GM21390 (cell line): ENCODE data around the gene FAM168B.

Experiments
- ATAC-seq: cut with Tn5 transposase; IDR thresholded peaks from one replicate; pipeline ENCODE4 v1.9.1; 2021; ENCODE audit not compliant: unreplicated experiment

FAM168B gene

DNA sequence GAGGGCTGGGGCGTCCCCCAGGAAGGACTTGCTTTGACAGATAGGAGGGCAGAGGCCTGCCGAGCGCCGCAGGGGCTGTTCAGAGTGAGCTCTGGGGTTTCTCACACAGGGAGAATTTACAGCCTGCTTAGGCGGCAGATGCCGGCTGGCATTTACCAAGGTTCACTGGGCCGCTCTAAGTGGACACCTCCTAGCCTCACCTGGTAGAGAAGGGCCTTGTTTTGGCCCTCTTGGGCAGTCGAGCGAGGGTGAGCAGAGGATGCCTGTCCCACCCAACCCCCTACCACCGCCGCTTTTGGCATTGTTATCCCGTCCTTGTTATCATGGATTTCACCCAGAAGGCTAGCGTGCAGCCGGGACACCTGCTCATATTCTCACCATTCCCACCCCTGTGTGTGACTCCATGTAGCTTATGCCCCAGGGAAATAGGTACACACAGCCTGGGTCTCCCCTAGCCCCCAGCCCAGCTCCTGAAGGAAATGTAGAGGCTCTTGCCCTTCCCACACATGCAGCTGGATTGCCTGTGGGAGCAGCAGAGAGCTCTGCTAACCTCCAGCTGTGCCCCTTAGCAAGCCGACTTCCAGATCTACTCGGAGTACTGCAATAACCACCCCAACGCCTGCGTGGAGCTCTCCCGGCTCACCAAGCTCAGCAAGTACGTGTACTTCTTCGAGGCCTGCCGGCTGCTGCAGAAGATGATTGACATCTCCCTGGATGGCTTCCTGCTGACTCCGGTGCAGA lies 52.4 kb downstream of the FAM168B start:
- ATAC-seq, result no peak

DNA sequence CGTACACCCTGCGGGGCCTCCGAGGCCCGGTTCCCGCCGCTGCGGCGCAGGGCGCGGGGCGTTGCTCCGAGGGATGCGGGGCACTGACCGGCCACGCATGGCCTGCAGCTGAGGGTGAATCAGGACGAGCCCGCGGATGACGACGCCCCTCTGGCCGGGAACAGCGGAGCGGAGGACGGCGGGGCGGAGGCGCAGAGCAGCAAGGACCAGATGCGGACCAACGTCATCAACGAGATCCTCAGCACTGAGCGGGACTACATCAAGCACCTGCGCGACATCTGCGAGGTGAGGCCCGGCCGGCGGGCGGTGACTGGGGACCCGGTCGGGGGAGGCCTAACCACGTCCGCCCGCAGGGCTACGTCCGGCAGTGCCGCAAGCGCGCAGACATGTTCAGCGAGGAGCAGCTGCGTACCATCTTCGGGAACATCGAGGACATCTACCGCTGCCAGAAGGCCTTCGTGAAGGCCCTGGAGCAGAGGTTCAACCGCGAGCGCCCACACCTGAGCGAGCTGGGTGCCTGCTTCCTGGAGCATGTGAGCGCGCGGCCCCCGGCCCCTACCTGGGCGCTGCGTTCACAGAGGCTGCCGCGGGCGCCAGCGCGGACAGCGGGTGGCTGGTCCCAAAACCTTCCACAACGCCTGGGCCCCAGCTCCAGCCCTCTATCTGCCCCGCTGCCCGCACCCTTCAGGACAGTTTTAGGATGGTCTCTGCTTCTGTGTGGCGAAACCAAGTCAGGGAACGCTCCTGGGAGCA lies 53.2 kb downstream of the FAM168B start:
- no peak for ATAC-seq

DNA sequence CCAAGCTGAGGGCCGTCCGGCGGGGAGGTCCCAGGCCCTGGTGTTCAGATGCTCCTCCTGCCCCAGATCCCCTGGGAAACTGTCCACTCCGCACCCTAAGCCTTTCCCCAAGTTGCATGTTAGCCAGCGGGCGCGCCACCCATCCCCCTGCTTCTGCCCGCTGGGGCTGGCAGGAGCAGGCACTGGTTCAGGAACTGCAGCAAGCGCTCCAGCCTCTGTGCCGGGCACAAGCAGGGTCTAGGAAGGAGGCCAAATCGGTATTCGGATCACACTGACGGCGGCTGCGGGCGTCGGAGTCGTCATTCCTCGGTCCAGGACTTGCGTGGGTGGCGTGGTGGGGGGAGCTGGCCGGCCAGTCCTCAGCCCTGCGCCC lies 53.7 kb downstream of the FAM168B start:
- no peak for ATAC-seq

DNA sequence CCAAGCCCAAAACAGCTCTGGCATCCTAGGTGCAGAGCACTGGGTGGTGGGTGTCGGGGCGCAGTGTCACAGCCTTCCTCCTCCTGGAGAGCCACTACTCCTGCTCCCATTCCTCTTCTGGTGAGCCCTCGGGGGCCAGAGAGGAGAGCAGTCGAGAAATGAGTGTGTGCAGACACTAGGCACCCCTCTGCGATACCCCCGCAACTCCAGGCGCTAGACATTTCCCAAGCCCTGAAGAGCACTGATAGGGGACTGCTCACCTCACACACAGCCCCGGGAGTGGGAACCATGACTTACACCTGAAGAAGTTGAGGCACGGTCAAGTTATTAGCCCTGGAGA lies 54.2 kb downstream of the FAM168B start:
- no peak for ATAC-seq

DNA sequence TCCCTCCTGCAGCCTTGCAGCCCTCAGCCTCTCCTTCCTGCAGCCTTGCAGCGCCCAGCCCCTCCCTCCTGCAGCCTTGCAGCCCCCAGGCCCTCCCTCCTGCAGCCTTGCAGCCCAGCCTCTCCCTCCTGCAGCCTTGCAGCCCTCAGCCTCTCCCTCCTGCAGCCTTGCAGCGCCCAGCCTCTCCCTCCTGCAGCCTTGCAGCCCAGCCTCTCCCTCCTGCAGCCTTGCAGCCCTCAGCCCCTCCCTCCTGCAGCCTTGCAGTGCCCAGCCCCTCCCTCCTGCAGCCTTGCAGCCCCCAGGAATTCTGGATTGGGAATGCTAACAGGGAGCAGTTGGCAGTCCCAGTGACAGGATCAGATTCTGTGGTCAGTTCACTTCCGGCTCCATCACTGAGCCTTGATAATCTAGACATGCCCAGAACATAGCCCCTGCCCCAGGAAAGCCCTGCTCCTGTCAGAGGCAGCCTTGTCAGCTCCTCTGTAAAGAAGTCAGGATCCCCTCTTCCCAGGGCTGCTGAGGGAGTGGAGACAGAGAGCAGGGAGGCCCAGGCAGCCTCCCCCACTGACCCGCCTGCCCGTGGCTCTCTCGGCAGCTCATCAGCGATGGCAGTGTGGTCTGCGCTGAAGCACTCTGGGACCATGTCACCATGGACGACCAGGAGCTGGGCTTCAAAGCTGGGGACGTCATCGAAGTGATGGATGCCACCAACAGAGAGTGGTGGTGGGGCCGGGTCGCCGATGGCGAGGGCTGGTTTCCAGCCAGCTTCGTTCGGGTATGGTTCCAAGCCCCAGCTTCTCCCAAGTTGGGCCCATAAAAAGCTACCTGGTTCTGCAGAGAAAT lies 54.8 kb downstream of the FAM168B start:
- ATAC-seq, result no peak

DNA sequence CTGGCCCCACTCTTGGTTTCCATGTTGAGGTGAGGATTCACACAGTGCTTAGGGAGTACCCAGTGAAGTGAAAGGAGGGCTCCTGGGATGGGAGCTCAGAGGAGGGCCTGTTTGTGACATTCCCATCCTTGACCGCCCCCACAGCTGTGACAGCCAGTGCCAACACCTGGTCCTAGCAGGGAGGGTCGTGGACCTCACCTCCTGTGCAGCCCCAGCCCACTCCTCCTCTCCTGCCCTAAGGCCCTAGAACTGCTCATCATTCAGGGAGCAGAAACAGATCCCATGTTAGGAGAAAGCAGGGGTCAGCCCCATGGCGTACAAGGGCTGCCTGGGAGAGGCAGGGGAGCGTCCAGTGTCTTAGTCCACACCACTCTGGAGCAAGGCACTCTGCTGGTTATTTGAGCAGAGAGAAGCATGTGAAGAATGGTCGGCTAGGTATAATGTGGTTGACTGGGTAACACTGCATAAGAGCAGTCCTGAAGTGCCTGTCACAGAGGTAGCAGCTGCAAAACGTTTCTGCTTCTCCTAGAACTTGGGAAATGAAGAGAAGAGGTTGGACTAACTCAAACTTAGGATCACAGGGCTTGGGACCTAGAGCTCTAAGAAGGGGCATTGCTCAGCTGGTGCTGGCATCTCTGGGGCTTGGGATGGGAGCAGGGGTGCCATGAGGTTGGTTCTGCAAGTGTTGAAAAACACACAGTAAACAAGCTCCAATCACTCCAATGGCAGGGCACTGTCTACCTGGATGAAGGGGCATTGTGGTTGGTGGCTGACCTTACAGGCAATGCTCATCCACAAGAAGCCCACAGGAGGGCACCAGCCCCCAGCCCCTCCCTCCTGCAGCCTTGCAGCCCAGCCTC lies 55.6 kb downstream of the FAM168B start:
- ATAC-seq, result no peak

DNA sequence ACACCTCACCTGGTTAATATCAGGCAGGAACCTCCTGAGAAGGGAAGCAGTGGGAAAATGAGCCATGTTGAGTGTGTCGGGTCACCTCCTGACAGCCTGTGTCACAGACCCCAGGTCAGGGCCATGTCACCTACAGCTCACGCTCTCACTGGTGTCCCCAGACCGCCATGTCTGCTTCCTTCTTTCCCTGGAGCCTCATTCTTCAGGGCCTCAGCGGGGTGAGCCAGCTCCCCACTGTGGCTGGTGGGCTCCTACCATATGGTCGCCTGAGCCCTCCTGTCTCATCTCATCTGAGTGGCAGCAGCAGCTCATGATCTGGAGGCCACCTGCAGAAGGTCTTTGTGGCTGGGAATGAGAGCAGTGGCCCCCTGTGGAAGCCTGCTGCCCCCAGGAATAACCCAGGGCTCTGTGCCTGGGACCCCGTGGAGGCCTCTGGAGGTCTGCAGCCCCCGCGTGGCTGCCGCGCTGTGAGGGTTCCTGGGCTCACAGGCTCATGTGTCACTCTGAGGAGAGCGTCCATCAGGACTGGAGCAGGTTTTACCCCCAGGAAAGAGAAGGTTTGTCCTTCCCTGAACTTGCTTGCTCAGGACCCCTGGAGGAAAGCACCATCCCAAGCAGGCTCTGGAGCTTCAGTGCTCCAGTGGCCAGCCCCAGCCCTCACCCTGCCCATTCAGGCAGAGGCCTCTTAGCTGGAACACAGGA lies 56.4 kb downstream of the FAM168B start:
- ATAC-seq, result no peak

DNA sequence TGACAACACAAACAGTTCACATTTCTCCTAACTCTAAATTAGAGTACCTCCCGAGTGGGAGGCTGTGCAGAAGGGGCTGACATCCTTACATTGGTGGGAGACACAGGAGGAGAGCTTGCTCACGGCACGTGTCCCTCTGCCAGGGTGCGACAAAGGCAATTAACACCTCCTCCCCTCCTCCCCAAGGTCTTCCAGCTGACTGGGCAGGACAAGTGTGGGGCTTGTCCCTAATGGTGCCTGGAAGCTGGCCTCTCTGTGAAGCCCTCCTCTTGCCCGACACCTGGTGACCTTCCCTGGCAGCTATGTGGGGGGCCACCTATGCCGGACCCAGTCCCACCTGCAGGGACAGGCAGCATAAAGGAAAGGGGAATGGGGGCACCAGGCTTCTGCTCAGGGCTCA lies 57.0 kb downstream of the FAM168B start:
- ATAC-seq, result no peak

DNA sequence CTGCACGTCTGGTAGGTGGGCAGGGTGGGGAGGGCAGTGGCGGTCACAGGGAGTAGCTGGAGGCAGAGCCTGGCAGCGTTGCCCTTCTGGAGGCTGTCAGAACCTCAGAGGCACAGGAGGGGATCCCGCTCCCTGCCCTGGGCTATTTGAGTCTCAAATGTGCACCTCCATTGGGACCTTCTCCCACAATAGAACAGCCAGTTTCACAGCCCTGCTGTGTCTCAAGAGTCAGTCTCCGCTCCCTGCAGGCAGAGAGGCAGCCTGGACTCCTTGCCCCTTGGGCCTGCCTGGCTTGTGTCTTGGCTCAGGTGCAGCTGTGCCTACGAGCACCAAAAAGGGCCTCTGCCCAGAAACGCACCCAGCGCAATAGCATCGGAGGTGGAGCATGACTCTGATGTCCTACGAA lies 57.4 kb downstream of the FAM168B start:
- no peak for ATAC-seq

DNA sequence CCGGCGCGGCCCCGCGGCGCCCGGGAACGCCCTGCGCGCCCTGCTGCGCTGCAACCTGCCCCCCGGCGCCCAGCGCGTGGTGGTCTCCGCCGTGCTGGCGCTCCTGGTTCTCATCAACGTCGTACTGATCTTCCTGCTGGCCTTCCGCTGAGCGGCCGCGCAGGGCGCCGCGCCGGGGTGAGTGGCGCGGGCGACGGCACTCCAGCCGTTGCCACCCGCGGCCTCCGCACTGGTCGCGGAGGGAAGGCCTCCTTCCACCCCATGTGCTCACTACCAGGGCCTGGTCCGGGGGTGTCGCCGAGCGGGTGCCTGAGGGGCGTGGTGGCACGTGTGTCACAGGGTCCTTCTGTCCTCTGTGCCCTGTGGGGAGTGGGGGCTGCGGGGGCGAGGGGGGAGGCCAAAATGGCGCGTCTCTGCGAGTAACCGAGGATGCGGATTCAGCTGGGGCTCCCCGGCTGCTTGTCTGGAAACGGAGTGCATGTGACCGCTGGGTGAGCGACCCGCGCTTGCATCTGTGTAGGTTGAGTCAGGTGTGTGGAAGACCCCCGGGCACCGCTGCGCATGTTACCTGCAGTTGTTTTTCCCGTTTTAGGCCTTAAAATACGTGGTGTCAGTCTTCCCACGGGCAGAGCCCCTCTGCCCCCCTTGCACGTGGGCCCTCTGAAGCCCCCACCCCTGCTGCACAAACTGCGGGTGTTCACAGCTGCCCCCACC lies 58.0 kb downstream of the FAM168B start:
- ATAC-seq, result no peak

DNA sequence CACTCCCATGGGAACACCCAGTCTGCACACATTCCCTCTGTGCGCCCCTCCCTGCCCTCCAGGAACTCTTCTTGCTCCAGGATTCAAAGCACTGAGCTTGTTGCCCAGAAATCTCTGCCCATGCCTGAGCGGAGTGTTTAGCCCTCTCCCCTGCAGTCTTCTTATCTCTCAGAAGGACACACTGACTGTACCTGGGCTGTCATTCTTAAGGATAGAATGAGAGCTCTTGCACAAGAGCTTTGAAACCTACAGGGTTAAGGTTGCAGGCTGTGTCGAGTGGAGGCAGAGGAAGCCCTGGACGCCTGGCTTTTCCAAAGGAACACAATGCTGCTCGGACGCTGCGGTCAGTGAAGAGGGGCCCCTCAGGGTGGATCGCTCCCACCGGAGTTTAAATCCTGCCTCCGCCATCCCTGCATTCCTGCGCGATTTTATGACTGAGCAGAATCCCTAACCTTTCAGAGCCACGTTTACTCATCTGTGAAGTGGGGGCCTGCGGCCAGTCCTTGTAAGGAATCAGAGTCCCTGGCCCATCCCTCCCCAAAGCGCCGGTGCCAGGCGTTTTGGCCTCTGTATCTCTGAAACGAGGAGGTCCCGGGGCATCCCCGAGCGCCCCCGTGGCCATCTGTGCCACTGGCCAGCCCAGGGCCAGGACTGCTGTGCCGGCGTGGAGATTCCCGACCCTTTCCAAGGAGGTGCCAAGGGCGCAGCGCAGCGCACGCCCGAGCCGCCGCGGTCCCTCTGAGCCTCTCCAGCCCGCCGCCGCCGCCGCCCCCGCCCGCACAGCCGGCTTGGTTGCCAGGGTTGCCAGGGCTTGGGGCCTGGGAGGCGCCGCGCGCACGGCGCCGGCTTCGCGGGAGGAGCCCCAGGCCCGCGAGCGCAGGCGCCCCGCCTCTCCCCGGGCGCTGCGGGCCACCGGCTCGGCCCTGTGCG lies 58.9 kb downstream of the FAM168B start:
- no peak for ATAC-seq

DNA sequence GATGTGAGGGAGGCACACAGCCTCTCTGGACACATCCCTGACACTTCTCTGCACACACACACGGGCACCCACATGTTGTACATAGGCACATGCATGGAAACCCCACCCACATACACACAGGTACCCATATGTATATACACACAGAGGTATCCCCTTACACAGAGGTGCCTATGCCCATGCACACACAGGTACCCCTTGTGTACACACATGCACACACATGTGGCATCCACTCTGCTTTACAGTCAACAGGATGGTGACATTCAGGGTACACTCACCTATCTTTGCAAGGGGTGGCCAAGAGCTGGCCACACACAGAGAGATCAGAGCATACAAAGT lies 59.5 kb downstream of the FAM168B start:
- ATAC-seq, result no peak

DNA sequence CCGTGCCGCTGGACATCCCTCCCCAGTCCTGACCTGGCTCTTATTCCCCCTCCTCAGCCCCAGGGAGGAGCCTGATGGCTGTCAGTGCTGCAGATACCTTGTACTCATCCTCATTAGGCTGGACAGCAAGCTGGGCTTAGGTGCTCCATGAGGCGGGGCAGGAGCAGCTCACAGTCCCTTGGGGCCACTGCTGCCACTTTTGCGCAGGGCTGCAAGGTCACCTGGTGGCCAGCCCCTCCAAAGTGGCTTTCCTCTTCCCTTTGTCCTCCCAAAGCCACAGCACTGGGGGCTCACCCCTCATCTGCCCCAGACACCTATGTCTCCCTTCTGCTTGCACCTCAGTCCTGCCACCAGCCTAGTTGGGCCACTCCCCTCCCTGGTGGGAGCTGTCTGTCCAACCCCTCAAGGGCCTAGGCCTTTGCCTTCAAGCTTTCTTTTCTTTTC lies 60.8 kb downstream of the FAM168B start:
- ATAC-seq, result no peak

DNA sequence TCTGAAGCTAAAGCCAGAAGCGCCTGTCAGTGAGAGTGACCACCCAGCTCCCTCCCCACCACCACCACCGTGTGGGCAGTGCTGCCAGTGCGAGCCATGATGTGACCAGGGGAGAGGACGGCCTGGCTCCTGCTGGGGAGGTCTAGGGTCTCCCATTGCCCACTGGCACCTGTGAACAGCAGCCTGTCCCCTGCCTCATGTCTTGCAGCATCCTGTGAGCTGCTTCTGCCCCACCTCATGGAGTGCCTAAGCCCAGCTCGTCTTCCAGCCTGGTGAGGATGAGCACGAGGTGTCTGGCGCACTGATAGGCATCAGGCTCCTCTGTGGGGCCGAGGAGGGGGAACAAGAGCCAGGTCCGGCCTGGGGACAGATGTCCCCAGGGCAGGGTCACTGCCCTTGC lies 61.4 kb downstream of the FAM168B start:
- ATAC-seq, result no peak

DNA sequence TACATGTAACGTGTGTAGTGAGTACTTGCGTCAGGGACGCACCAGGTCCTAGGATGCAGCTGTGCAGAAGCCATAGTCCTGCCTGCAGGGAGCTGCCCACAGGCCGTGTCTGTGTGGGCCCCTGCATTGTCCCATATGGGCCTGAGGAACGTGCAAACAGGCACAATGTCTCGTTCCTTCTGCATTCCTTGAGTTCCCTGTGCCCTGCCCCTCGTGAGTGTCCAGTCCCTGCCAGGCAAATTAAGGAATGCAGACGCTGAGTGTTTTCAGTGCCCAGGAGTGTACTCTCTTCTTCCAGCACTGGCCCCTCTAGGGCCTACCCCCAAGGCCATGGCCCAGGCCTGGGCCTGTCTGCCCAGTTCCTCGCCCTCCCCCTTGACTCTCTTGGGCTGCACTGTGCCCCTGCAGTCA lies 61.8 kb downstream of the FAM168B start:
- ATAC-seq, result no peak

DNA sequence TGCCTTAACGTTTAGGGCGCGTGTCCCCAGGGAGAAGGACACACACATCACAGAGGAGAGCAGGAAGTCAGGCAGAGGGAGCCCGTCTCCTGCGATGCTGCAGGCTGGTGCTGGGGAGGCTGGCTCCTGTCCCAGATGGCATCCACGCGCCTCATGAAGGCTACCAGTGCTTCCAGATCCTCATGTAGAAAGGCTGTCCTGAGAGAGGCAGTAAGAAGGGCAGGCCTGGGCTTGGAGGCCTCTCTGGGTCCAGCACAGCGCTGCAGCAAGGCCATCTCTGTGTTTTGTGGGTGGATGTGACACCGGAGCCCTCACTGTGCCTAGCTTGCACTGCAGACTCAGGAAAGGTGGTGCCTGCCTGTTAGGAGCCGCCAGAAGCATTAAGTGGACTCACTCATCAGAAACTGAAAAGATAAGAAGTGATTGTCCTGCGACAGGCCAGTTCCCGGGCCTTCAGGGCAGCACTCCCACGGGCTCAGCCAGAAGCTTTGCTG lies 62.7 kb downstream of the FAM168B start:
- no peak for ATAC-seq

DNA sequence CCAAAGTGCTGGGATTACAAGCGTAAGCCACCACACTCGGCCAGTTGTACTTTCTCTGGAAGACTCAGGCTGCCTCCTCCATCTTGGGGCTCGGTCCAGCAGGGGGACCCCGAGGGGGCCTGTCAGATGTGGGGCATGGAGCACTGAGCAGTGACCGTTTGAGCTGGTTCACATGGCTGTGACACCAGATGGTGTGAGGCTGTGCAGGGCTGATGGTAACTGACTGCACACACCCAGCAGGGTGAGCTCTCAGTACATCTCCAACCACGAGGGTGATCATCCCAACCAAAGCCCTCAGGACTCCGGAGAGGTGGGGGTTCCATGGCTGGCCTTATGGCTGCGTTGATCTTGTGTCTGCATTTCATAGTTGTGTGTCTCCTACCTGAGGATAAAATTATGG lies 63.4 kb downstream of the FAM168B start:
- no peak for ATAC-seq
